Islet of Langerhans (tissue), 1 donor: ENCODE measurements around the gene FBXL17.
A peak's percentile ranks its signal among the peaks of the same experiment; 100 is the strongest.
"Not testable (repeated sequence)": the region's sequence is repeated elsewhere in the genome, so short reads cannot be mapped to it uniquely, and the experiment has no call there.

Experiments used
- FAIRE-seq: peaks from one replicate; lab custom pipeline; 2011; peaks lifted over from hg19 to GRCh38; lab: Jason Lieb, UNC

FBXL17 gene

GRCh38 chr5:108381954-108382783 lies at the start of gene FBXL17:
Gene FBXL17, minus strand, starts transcription at chr5:108382098.
- peak; percentile 93 for FAIRE-seq

- no peak for FAIRE-seq
Observed at GRCh38 chr5:108430931-108431608, 49.2 kb upstream of the FBXL17 start.

GRCh38 chr5:108421713-108422112 lies 39.8 kb upstream of the FBXL17 start:
- FAIRE-seq, result no peak

GRCh38 chr5:108420755-108421154 lies 38.9 kb upstream of the FBXL17 start:
- no peak for FAIRE-seq

GRCh38 chr5:108420158-108420557 lies 38.3 kb upstream of the FBXL17 start:
- FAIRE-seq, result no peak

- no peak for FAIRE-seq
Observed at GRCh38 chr5:108418197-108418596, 36.3 kb upstream of the FBXL17 start.

GRCh38 chr5:108417166-108417670 lies 35.3 kb upstream of the FBXL17 start:
- no peak for FAIRE-seq

GRCh38 chr5:108415726-108416125 lies 33.8 kb upstream of the FBXL17 start:
- no peak for FAIRE-seq

GRCh38 chr5:108409786-108410185 lies 27.9 kb upstream of the FBXL17 start:
- no peak for FAIRE-seq

GRCh38 chr5:108405201-108405600 lies 23.3 kb upstream of the FBXL17 start:
- FAIRE-seq, result not testable (repeated sequence)

- no peak for FAIRE-seq
Observed at GRCh38 chr5:108398964-108399363, 17.1 kb upstream of the FBXL17 start.

GRCh38 chr5:108396837-108397236 lies 14.9 kb upstream of the FBXL17 start:
- FAIRE-seq, result not testable (repeated sequence)

GRCh38 chr5:108387758-108388157 lies 5.9 kb upstream of the FBXL17 start:
- no peak for FAIRE-seq

GRCh38 chr5:108386345-108387061 lies 4.6 kb upstream of the FBXL17 start:
- no peak for FAIRE-seq

GRCh38 chr5:108384741-108385140 lies 2.8 kb upstream of the FBXL17 start:
- FAIRE-seq, result no peak

- no peak for FAIRE-seq
Observed at GRCh38 chr5:108382784-108383330, 959 bp upstream of the FBXL17 start.

- FAIRE-seq, result no peak
Observed at GRCh38 chr5:108381350-108381953, 446 bp downstream of the FBXL17 start.

- FAIRE-seq, result no peak
Observed at GRCh38 chr5:108380531-108381349, 1.2 kb downstream of the FBXL17 start.

- FAIRE-seq, result no peak
Observed at GRCh38 chr5:108379722-108380530, 2.0 kb downstream of the FBXL17 start.

GRCh38 chr5:108375768-108376167 lies 6.1 kb downstream of the FBXL17 start:
- no peak for FAIRE-seq
